Neuronal stem cell (in vitro differentiated cells): ENCODE data around the gene ARSG.
"Not testable (repeated sequence)": the region's sequence is repeated elsewhere in the genome, so short reads cannot be mapped to it uniquely, and the experiment has no call there.

Source experiments
- DNase-seq: peaks from one replicate; pipeline ENCODE4 v3.0.0-alpha.2; 2013; ENCODE audit warnings: low spot score
- H2AFZ ChIP-seq: one replicate; pipeline ENCODE4 v1.6.1; 2013; ENCODE audit warnings: mild to moderate bottlenecking, low read length, inconsistent platforms
- H2AK5ac ChIP-seq: 2 replicates; pipeline ENCODE4 v1.6.1; 2013; ENCODE audit warnings: low read depth, mild to moderate bottlenecking, inconsistent platforms, low read length, moderate library complexity, mixed read lengths
- H2BK120ac ChIP-seq: 2 replicates; pipeline ENCODE4 v1.6.1; 2013; ENCODE audit warnings: low read depth, mild to moderate bottlenecking, inconsistent platforms, low read length, moderate library complexity, mixed read lengths
- H2BK12ac ChIP-seq: one replicate; pipeline ENCODE4 v1.6.1; 2013; ENCODE audit warnings: low read length, inconsistent platforms
- H2BK15ac ChIP-seq: 2 replicates; pipeline ENCODE4 v1.6.1; 2013; ENCODE audit warnings: mild to moderate bottlenecking, low read length, inconsistent platforms, mixed read lengths
- H2BK5ac ChIP-seq: one replicate; pipeline ENCODE4 v1.6.1; 2013; ENCODE audit warnings: inconsistent platforms, mild to moderate bottlenecking, low read length, moderate library complexity
- H3K14ac ChIP-seq: one replicate; pipeline ENCODE4 v1.6.1; 2013; ENCODE audit warnings: low read length, inconsistent platforms
- H3K18ac ChIP-seq: 2 replicates; pipeline ENCODE4 v1.6.1; 2013; ENCODE audit warnings: low read length, inconsistent platforms
- H3K23ac ChIP-seq: 2 replicates; pipeline ENCODE4 v1.6.1; 2013; ENCODE audit warnings: low read depth, mild to moderate bottlenecking, mixed read lengths, low read length, inconsistent platforms; ENCODE audit not compliant: poor library complexity
- H3K27ac ChIP-seq: replicated peaks from 3 replicates; pipeline ENCODE4 v1.5.1; 2013; ENCODE audit warnings: low read length, inconsistent platforms
- H3K27me3 ChIP-seq, 3 experiments: 2 replicates each; pipeline ENCODE4 v1.6.1; 2013; ENCODE audit warnings: low read length in 3 of 3, mild to moderate bottlenecking in 2 of 3, inconsistent platforms in 1 of 3, low read depth in 1 of 3, mixed read lengths in 1 of 3, moderate library complexity in 1 of 3; ENCODE audit not compliant: control insufficient read depth in 3 of 3, insufficient read depth in 3 of 3
- H3K36me3 ChIP-seq, 2 donors: replicated peaks in 1 of 2; 2 replicates each; pipeline ENCODE4 v1.6.1; 2013; ENCODE audit warnings: low read length in 2 of 2; ENCODE audit not compliant: control insufficient read depth in 2 of 2, insufficient read depth in 2 of 2
- H3K4ac ChIP-seq: 2 replicates; pipeline ENCODE4 v1.6.1; 2013; ENCODE audit warnings: inconsistent platforms, mild to moderate bottlenecking, low read length, moderate library complexity
- H3K4me1 ChIP-seq, 2 donors: 1 replicate in 1 of 2; 2 replicates in 1 of 2; pipeline ENCODE4 v1.6.1; 2013; ENCODE audit warnings: low read length in 2 of 2, low read depth in 1 of 2; ENCODE audit not compliant: control insufficient read depth in 2 of 2, insufficient read depth in 1 of 2
- H3K4me2 ChIP-seq: one replicate; pipeline ENCODE4 v1.6.1; 2013; ENCODE audit warnings: mild to moderate bottlenecking, low read length, inconsistent platforms; ENCODE audit not compliant: insufficient read depth, poor library complexity, severe bottlenecking
- H3K4me3 ChIP-seq, 2 donors: 2 replicates each; pipeline ENCODE4 v1.5.1; 2013; ENCODE audit warnings: low read length in 2 of 2, mild to moderate bottlenecking in 2 of 2, inconsistent platforms in 1 of 2, moderate library complexity in 1 of 2
- H3K79me1 ChIP-seq: one replicate; pipeline ENCODE4 v1.6.1; 2013; ENCODE audit warnings: low read depth, mild to moderate bottlenecking, inconsistent platforms, low read length, moderate library complexity
- H3K9ac ChIP-seq: one replicate; pipeline ENCODE4 v1.6.1; 2013; ENCODE audit warnings: mild to moderate bottlenecking, low read depth, low read length, inconsistent platforms; ENCODE audit not compliant: poor library complexity
- H3K9me3 ChIP-seq, 2 donors: replicated peaks in 1 of 2; 2 replicates each; pipeline versions ENCODE3 to v1.6.1; 2013; ENCODE audit warnings: low read length in 2 of 2, mild to moderate bottlenecking in 2 of 2, inconsistent platforms in 1 of 2, low read depth in 1 of 2, mixed read lengths in 1 of 2, moderate library complexity in 1 of 2; ENCODE audit not compliant: control insufficient read depth in 2 of 2, insufficient read depth in 1 of 2
- H4K8ac ChIP-seq: one replicate; pipeline ENCODE4 v1.6.1; 2013; ENCODE audit warnings: low read depth, mild to moderate bottlenecking, inconsistent platforms, low read length, moderate library complexity
- H4K91ac ChIP-seq: one replicate; pipeline ENCODE4 v1.6.1; 2013; ENCODE audit warnings: low read length, low read depth, mild to moderate bottlenecking, inconsistent platforms; ENCODE audit not compliant: poor library complexity
- WGBS, 2 donors: extraction: QIAGEN DNeasy Blood & Tissue Kit; methylation state at CpG; one replicate each; pipeline ENCODE4 v1.1.7; 2013; ENCODE audit warnings: missing lambda C conversion rate in 2 of 2, mixed read lengths in 1 of 2; ENCODE audit not compliant: insufficient read length in 2 of 2, insufficient replicate concordance in 1 of 2; ENCODE audit errors: extremely low coverage in 2 of 2; 5-methylcytosine and 5-hydroxymethylcytosine counted together

Gene ARSG

DNA sequence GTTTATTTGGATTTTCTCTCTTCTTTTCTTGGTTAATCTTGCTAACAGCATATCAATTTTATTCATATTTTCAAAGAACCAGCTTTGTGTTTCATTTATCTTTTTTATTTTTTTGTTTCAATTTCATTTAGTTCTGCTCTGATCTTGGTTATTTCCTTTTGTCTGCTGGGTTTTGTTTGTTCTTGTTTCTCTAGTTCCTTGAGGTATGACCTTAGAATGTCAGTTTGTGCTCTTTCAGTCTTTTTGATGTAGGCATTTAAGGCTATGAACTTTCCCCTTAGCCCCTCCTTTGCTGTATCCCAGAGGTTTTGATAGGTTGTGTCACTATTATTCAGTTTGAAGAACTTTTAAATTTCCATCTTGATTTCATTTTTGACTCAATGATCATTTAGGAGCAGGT, 123.6 kb downstream of the ARSG start:
- not testable (repeated sequence) for H2BK120ac ChIP-seq, H3K14ac ChIP-seq, H3K4ac ChIP-seq, H4K8ac ChIP-seq, H3K23ac ChIP-seq, H3K36me3 ChIP-seq, H3K9ac ChIP-seq, DNase-seq, H3K27me3 ChIP-seq, H3K9me3 ChIP-seq, H2BK15ac ChIP-seq, H2BK12ac ChIP-seq, H2BK5ac ChIP-seq, H2AK5ac ChIP-seq, H3K18ac ChIP-seq, H3K4me2 ChIP-seq, H2AFZ ChIP-seq, H3K79me1 ChIP-seq, H3K27ac ChIP-seq, H4K91ac ChIP-seq, H3K4me1 ChIP-seq, H3K4me3 ChIP-seq

DNA sequence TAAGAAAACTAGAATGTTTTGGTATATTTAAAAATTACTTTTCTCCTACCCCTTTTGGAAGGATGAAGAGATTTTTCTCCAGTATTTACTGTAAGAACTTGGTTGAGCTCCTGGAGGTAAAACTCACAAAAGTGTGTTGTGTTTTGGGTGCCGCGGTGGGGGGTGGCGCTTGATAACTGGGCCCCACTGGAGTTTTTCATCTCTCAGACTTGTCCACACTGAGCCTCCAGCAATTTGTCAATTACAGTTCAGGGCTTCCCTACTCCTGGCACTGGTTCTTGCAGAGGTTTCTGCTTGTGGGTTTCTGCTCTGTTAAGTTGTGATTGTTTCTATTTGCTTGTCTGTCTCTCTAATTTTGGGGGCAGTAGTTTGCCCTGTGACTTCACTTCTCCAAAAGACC, 126.0 kb downstream of the ARSG start:
- no peak for DNase-seq
- WGBS, 2 donors = no CpG with 5 or more reads among the region's 3 CpGs

DNA sequence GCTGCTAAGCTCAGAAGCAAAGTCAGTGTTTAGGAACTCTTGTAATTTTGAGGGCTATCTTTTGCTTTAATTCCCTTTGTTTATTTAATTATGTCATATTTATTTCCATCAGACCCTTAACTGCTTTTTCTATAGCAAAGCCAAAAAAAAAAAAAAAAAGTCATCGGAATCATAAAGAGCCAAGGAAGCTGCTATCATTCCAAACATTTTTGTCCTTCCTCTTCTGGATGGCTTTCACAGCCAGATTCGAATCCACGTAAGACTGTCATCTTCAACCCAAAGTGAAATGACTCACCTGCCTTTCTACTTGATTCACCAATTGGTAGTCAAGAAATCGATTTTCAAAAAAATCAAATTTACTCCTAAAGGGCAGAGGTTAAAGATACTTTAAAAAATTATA, 127.6 kb downstream of the ARSG start:
- H3K4me1 ChIP-seq = no peaks in the 10 kb centered on the region
- H3K36me3 ChIP-seq = peaks cover 0 to 18% of the 10 kb centered on the region in 2 donors
- no peak overlapping the region for H2BK5ac ChIP-seq
- H2BK12ac ChIP-seq = no peak overlapping the region
- H3K4me3 ChIP-seq = no peak overlapping the region
- no peak overlapping the region for H3K27ac ChIP-seq
- no peaks in the 10 kb centered on the region for H3K27me3 ChIP-seq
- H3K79me1 ChIP-seq = no peaks in the 10 kb centered on the region
- peaks cover 0 to 9% of the 10 kb centered on the region in 2 donors for H3K9me3 ChIP-seq
- H2AK5ac ChIP-seq = no peak overlapping the region
- no peak overlapping the region for H3K4ac ChIP-seq
- H3K4me2 ChIP-seq = no peak overlapping the region
- no CpG with 5 or more reads among the region's 4 CpGs for WGBS, 2 donors
- no peak overlapping the region for H3K14ac ChIP-seq
- no peak for DNase-seq
- no peak overlapping the region for H2BK120ac ChIP-seq
- no peak overlapping the region for H3K18ac ChIP-seq
- H4K91ac ChIP-seq = no peak overlapping the region
- no peak overlapping the region for H3K9ac ChIP-seq
- no peak overlapping the region for H3K23ac ChIP-seq
- no peak overlapping the region for H2AFZ ChIP-seq
- H2BK15ac ChIP-seq = no peak overlapping the region
- no peak overlapping the region for H4K8ac ChIP-seq

More for the DNA sequence above, 126.0 kb downstream of the ARSG start:
- Histone ChIP-seq H3K4me3 (no peak overlapping the region), H3K9ac (no peak overlapping the region), H2BK120ac (no peak overlapping the region), H3K4ac (no peak overlapping the region), H4K91ac (no peak overlapping the region), H3K79me1 (no peaks in the 10 kb centered on the region), H2AFZ (no peak overlapping the region), H3K27me3 (no peaks in the 10 kb centered on the region), H4K8ac (no peak overlapping the region), H2BK5ac (no peak overlapping the region), H2BK12ac (no peak overlapping the region), H3K14ac (no peak overlapping the region), H3K9me3 (peaks cover 0 to 9% of the 10 kb centered on the region in 2 donors), H3K27ac (no peak overlapping the region), H3K18ac (no peak overlapping the region), H3K36me3 (peaks cover 0 to 11% of the 10 kb centered on the region in 2 donors), H3K4me1 (no peaks in the 10 kb centered on the region), H3K4me2 (no peak overlapping the region), H2AK5ac (no peak overlapping the region), H3K23ac (no peak overlapping the region), H2BK15ac (no peak overlapping the region)

DNA sequence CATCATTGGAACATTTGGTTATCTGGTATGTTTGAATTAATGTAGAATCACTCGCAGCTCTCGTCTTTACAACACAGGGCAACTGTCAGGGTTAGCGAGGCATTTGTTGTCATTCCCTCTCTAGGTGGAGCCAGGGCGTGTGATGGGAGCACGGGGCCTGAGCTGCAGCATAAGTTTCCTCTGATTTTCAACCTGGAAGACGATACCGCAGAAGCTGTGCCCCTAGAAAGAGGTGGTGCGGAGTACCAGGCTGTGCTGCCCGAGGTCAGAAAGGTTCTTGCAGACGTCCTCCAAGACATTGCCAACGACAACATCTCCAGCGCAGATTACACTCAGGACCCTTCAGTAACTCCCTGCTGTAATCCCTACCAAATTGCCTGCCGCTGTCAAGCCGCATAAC, 128.8 kb downstream of the ARSG start:
- DNase-seq = no peak
- Histone ChIP-seq H2BK120ac (no peak overlapping the region), H3K23ac (no peak overlapping the region), H3K9ac (no peak overlapping the region), H3K4me3 (no peak overlapping the region), H3K79me1 (no peaks in the 10 kb centered on the region), H3K36me3 (peaks cover 0 to 18% of the 10 kb centered on the region in 2 donors), H3K4ac (no peak overlapping the region), H2BK5ac (no peak overlapping the region), H3K4me2 (no peak overlapping the region), H4K91ac (no peak overlapping the region), H3K9me3 (peaks cover 0 to 5% of the 10 kb centered on the region in 2 donors), H3K4me1 (peaks cover 0 to 2% of the 10 kb centered on the region in 2 donors), H4K8ac (no peak overlapping the region), H3K14ac (no peak overlapping the region), H3K18ac (no peak overlapping the region), H2AK5ac (no peak overlapping the region), H3K27ac (no peak overlapping the region), H2BK15ac (no peak overlapping the region), H2BK12ac (no peak overlapping the region), H2AFZ (no peak overlapping the region), H3K27me3 (no peaks in the 10 kb centered on the region)
- no CpG with 5 or more reads among the region's 14 CpGs for WGBS, 2 donors
